ENCODE data around the gene KEL.

GRCh38 chr7:142901426-142902259, 60.5 kb downstream of the KEL start:
- TF ChIP-seq CTCF (IDR thresholded peaks at IDR 0.05; ENCODE audit: borderline replicate concordance, extremely low read depth, low read length, poor library complexity, severe bottlenecking), result no peak
- TF ChIP-seq EZH2 (IDR thresholded peaks at IDR 0.05; ENCODE audit: borderline replicate concordance, low read depth, low read length, severe bottlenecking), result no peak
